Lower leg skin (tissue), 3 donors: ENCODE data around the gene CEP112.

Experiments
- POLR2A ChIP-seq, 2 donors: fragments of 450-650 bp; IDR thresholded peaks; one replicate each; pipeline ENCODE4 v1.6.1; 2016 to 2017; ENCODE audit warnings: antibody characterized with exemption in 2 of 2, mild to moderate bottlenecking in 1 of 2, moderate library complexity in 1 of 2
- TF ChIP-seq, protein P1 (sequence below), 3 donors: fragments of 450-650 bp; IDR thresholded peaks; one replicate each; pipeline ENCODE4 v1.5.1; 2016; ENCODE audit warnings: antibody characterized with exemption in 3 of 3, mild to moderate bottlenecking in 3 of 3, moderate library complexity in 2 of 3

DNA sequence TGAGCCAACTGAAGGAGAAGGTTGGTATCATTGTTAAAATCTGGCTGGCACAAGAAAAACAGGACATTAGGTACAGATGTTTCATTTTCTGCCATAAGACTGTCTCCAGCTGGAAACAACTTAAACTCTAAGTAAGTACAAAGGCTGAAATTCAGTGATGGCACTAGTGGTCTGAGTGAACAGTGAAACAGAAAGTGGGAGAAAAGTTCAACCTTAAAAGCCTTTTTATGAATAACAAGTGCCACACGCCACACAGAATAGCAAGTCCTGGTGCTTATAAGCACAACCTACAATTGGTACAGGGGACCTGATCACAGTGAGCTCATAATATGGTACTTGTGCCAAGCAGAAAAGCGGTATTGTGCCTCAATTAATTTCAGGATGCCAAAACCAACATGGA lies 56.7 kb downstream of the CEP112 start:
- TF ChIP-seq, protein P1, sequence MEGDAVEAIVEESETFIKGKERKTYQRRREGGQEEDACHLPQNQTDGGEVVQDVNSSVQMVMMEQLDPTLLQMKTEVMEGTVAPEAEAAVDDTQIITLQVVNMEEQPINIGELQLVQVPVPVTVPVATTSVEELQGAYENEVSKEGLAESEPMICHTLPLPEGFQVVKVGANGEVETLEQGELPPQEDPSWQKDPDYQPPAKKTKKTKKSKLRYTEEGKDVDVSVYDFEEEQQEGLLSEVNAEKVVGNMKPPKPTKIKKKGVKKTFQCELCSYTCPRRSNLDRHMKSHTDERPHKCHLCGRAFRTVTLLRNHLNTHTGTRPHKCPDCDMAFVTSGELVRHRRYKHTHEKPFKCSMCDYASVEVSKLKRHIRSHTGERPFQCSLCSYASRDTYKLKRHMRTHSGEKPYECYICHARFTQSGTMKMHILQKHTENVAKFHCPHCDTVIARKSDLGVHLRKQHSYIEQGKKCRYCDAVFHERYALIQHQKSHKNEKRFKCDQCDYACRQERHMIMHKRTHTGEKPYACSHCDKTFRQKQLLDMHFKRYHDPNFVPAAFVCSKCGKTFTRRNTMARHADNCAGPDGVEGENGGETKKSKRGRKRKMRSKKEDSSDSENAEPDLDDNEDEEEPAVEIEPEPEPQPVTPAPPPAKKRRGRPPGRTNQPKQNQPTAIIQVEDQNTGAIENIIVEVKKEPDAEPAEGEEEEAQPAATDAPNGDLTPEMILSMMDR (IDR thresholded peaks at IDR 0.05): no peak
- no peak for TF ChIP-seq POLR2A (IDR thresholded peaks at IDR 0.05)
